CD14-positive monocyte (primary cell): ENCODE results near the gene RAB3D. TPM values are rescaled to one million over a fixed set of nuclear protein-coding genes. Genes with fewer than 3 reads are reported as not detected.
"Not testable (repeated sequence)": the region's sequence is repeated elsewhere in the genome, so short reads cannot be mapped to it uniquely, and the experiment has no call there.

Experiments used
- DNase-seq, 3 donors: peaks; one replicate each; pipeline ENCODE4 v3.0.0-alpha.2; 2011 to 2022
- H2AFZ ChIP-seq: 2 replicates; pipeline ENCODE4 v1.6.0; 2012; ENCODE audit warnings: mild to moderate bottlenecking, low read depth, low read length, inconsistent platforms; ENCODE audit not compliant: insufficient read depth, poor library complexity, severe bottlenecking
- H3K27ac ChIP-seq, 2 donors: 1 replicate in 1 of 2; 2 replicates in 1 of 2; pipeline ENCODE4 v1.5.1; 2012 to 2013; ENCODE audit warnings: low read length in 2 of 2, control low read depth in 1 of 2, inconsistent platforms in 1 of 2, low read depth in 1 of 2, mild to moderate bottlenecking in 1 of 2
- H3K27me3 ChIP-seq, 2 donors: one replicate each; pipeline versions ENCODE4 v1.6.0 to v1.6.1; 2011 to 2013; ENCODE audit warnings: low read length in 2 of 2; ENCODE audit not compliant: control insufficient read depth in 2 of 2, insufficient read depth in 2 of 2
- H3K36me3 ChIP-seq, 2 donors: replicated peaks in 1 of 2; 1 replicate in 1 of 2; 2 replicates in 1 of 2; pipeline versions ENCODE4 v1.5.1 to v1.6.1; 2012 to 2013; ENCODE audit warnings: low read length in 2 of 2, control low read depth in 1 of 2, inconsistent platforms in 1 of 2, mild to moderate bottlenecking in 1 of 2; ENCODE audit not compliant: insufficient read depth in 2 of 2, control insufficient read depth in 1 of 2
- H3K4me1 ChIP-seq, 2 donors: 1 replicate in 1 of 2; 2 replicates in 1 of 2; pipeline versions ENCODE4 v1.5.1 to v1.6.1; 2012 to 2013; ENCODE audit warnings: low read length in 2 of 2, control low read depth in 1 of 2, inconsistent platforms in 1 of 2, mild to moderate bottlenecking in 1 of 2, moderate library complexity in 1 of 2; ENCODE audit not compliant: insufficient read depth in 2 of 2, control insufficient read depth in 1 of 2
- H3K4me2 ChIP-seq: replicated peaks from 2 replicates; pipeline ENCODE3; 2012; ENCODE audit warnings: low read length, moderate library complexity, mild to moderate bottlenecking; ENCODE audit not compliant: poor library complexity, severe bottlenecking; ENCODE audit errors: extremely low read depth
- H3K4me3 ChIP-seq, 3 experiments: fragments of 200-600 bp in 1 of 3; sonication (generic) in 1 of 3; replicated peaks in 1 of 3; 1 replicate in 2 of 3; 2 replicates in 1 of 3; pipeline ENCODE4 v1.5.1; 2011 to 2013; ENCODE audit warnings: low read length in 3 of 3, mild to moderate bottlenecking in 3 of 3, control low read depth in 2 of 3, low read depth in 2 of 3, inconsistent platforms in 1 of 3, moderate library complexity in 1 of 3
- H3K79me2 ChIP-seq: 2 replicates; pipeline ENCODE4 v1.6.0; 2012; ENCODE audit warnings: mild to moderate bottlenecking, control low read depth, inconsistent platforms, low read length, moderate library complexity; ENCODE audit not compliant: insufficient read depth
- H3K9ac ChIP-seq: 2 replicates; pipeline ENCODE4 v1.6.0; 2017; ENCODE audit warnings: low read length, mild to moderate bottlenecking; ENCODE audit not compliant: insufficient read depth, poor library complexity, severe bottlenecking
- H3K9me3 ChIP-seq, 2 donors: replicated peaks in 1 of 2; 1 replicate in 1 of 2; 2 replicates in 1 of 2; pipeline versions ENCODE4 v1.5.1 to v1.6.1; 2012 to 2013; ENCODE audit warnings: low read length in 2 of 2, control low read depth in 1 of 2; ENCODE audit not compliant: control insufficient read depth in 1 of 2, insufficient read depth in 1 of 2
- H4K20me1 ChIP-seq: 2 replicates; pipeline ENCODE4 v1.6.0; 2012; ENCODE audit warnings: mild to moderate bottlenecking, low read length, control low read depth, moderate library complexity; ENCODE audit not compliant: insufficient read depth
- H3K27ac Mint-ChIP-seq, 7 donors: one replicate each; pipeline ENCODE4 v1.8.0; 2020; ENCODE audit warnings: mild to moderate bottlenecking in 7 of 7, mixed read lengths in 7 of 7, moderate library complexity in 6 of 7, inconsistent platforms in 2 of 7
- H3K27me3 Mint-ChIP-seq, 3 donors: one replicate each; pipeline ENCODE4 v1.8.0; 2021 to 2022; ENCODE audit warnings: low read depth in 3 of 3, mild to moderate bottlenecking in 3 of 3, mixed read lengths in 3 of 3, moderate library complexity in 3 of 3, inconsistent platforms in 1 of 3
- H3K36me3 Mint-ChIP-seq, 2 donors: one replicate each; pipeline ENCODE4 v1.8.0; 2020; ENCODE audit warnings: mixed read lengths in 2 of 2, inconsistent platforms in 1 of 2, mild to moderate bottlenecking in 1 of 2
- H3K4me1 Mint-ChIP-seq: one replicate; pipeline ENCODE4 v1.8.0; 2020; ENCODE audit warnings: mild to moderate bottlenecking, mixed read lengths
- H3K4me3 Mint-ChIP-seq, 2 donors: one replicate each; pipeline ENCODE4 v1.8.0; 2020; ENCODE audit warnings: mild to moderate bottlenecking in 2 of 2, mixed read lengths in 2 of 2, moderate library complexity in 1 of 2
- H3K9me3 Mint-ChIP-seq, 7 donors: one replicate each; pipeline ENCODE4 v1.8.0; 2020 to 2022; ENCODE audit warnings: mixed read lengths in 7 of 7, mild to moderate bottlenecking in 6 of 7, moderate library complexity in 6 of 7, inconsistent platforms in 2 of 7
- WGBS: methylation state at CpG from one replicate; pipeline ENCODE4 v1.1.5; 2013; ENCODE audit warnings: missing lambda C conversion rate; ENCODE audit not compliant: insufficient coverage; 5-methylcytosine and 5-hydroxymethylcytosine counted together
- intact Hi-C, 2 donors: fragments of 100-400 bp; cut with micrococcal nuclease; formaldehyde crosslinking; loops; one replicate each; pipeline versions ENCODE4 v1.15.0 to v1.15.1; 2023
- polyA plus RNA-seq, 3 donors: library from polyadenylated mRNA; depleted of rRNA in 1 of 3; unstranded in 2 of 3; stranded (reverse) in 1 of 3; fragments of 300-500 nt in 2 of 3; fragments of >200 nt in 1 of 3; fragmentation: Illumina TruSeq in 2 of 3; gene quantifications; 1 replicate in 2 of 3; 2 replicates in 1 of 3; pipeline ENCODE4 v1.2.3, GENCODE V29; 2012 to 2021
- TF ChIP-seq, protein P1 (sequence below): fragments of 200-600 bp; IDR thresholded peaks from one replicate; pipeline ENCODE4 v1.8.0; 2022; ENCODE audit warnings: antibody characterized with exemption, mild to moderate bottlenecking

RAB3D gene
- polyA plus RNA-seq, 3 donors = 52.9 to 78.1 (median 60.8) TPM

DNA sequence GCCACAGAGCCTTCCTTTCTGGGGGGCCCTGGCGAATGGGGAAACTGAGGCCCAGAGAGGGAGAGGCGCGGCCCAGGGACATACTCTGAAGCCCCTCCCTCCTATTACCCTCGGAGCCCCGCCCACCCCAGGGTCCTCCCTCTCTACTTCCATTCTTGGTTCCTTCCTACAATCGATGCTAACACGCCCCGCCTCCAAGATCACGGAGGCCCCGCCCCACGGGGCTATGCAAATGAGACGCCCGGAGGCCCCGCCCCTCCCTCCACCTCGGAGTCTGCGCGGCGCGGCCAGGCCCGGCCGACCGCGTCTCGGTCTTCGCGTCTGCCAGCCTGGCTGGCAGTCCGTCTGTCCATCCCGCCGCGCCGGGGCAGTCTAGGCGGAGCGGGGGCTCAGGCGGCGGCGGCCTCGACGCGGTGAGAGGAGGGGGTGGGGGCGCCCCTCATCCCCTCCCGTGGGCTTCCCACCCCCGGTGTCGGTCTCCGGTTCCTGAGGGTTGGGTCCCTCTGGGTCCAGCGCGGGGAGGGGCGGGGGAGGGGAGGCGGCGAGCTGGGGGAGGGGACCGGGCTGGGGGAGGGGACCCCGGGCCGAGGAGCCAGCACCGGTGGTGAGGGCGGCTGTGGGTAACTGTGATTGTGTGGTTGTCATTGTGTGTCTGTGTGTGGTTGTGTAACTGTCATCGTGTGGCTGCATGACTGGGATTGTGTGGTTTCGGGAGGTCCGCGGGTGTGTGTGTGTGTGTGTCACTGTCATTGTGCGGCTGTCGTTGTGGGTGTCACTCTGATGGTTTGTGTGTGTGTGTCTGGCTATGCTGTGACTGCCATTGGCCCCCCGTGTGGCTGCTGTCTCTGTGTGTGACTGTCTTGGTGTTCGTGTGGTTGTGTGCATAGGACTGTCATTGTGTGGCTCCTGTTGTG lies 16.0 kb upstream of the RAB3D start, which contains the start of gene PLPPR2:
Gene PLPPR2 (plus strand): TSS at position 273 of the 914 bp plus-strand sequence. CDS start 2,242 bp downstream, outside the sequence.
- Mint-ChIP-seq H3K4me1 (peaks cover 37% of the 10 kb centered on the region), H3K9me3 (peaks cover 0 to 2% (median 0%) of the 10 kb centered on the region in 7 donors), H3K4me3 (peak within 1 kb of the TSS; percentile 84 to 96), H3K27me3 (peaks cover 4 to 6% (median 5%) of the 10 kb centered on the region in 3 donors), H3K36me3 (peaks cover 35 to 62% of the 10 kb centered on the region in 2 donors), H3K27ac (peak within 1 kb of the TSS; percentile 79 to 94 (median 86))
- peak; percentile 87 to 90 (median 88) for DNase-seq
- Histone ChIP-seq H3K9me3 (no peaks in the 10 kb centered on the region), H3K27me3 (no peaks in the 10 kb centered on the region), H3K4me1 (peaks cover 18 to 26% of the 10 kb centered on the region in 2 donors), H3K79me2 (peaks cover 14% of the 10 kb centered on the region), H3K36me3 (peaks cover 12 to 29% of the 10 kb centered on the region in 2 donors), H3K4me2 (peak within 1 kb of the TSS; percentile 95), H2AFZ (peak within 1 kb of the TSS; percentile 67), H3K27ac (peak within 1 kb of the TSS in 1 of 2 donors; percentile 69), H4K20me1 (peaks cover 35% of the 10 kb centered on the region), H3K4me3 (peak within 1 kb of the TSS; percentile 67 to 87 (median 73)), H3K9ac (peak within 1 kb of the TSS; percentile 66)
- intact Hi-C loops = loop anchor here in 1 of 2 donors (1.0 kb wide), 1 partner anchor 9 kb away; the partner anchor contains the start of genes CCDC159 and TMEM205
- WGBS = 3% methylated on average over 46 of the region's 62 CpGs
- TF ChIP-seq, protein P1, sequence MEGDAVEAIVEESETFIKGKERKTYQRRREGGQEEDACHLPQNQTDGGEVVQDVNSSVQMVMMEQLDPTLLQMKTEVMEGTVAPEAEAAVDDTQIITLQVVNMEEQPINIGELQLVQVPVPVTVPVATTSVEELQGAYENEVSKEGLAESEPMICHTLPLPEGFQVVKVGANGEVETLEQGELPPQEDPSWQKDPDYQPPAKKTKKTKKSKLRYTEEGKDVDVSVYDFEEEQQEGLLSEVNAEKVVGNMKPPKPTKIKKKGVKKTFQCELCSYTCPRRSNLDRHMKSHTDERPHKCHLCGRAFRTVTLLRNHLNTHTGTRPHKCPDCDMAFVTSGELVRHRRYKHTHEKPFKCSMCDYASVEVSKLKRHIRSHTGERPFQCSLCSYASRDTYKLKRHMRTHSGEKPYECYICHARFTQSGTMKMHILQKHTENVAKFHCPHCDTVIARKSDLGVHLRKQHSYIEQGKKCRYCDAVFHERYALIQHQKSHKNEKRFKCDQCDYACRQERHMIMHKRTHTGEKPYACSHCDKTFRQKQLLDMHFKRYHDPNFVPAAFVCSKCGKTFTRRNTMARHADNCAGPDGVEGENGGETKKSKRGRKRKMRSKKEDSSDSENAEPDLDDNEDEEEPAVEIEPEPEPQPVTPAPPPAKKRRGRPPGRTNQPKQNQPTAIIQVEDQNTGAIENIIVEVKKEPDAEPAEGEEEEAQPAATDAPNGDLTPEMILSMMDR = no peak

DNA sequence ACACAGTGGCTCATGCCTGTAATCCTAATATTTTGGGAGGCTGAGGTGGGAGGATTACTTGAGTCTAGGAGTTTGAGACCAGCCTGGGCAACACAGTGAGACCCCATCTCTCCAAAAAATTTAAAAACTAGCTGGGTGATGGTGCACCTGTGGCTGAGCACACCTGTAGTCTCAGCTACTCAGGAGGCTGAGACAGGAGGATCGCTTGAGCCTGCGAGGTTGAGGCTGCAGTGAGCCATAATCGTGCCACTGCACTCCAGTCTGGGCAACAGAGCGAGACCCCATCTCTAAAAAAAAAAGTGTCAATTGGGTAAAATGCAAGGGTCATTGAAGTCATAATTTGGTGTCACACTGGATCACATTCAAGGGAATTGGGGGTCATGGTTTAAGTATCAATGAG lies 14.6 kb upstream of the RAB3D start:
- peaks cover 0 to 28% of the 10 kb centered on the region in 2 donors for H3K36me3 ChIP-seq
- peaks cover 25% of the 10 kb centered on the region for H4K20me1 ChIP-seq
- H2AFZ ChIP-seq, H3K27me3 Mint-ChIP-seq, H3K4me3 ChIP-seq, H3K27me3 ChIP-seq, intact Hi-C loops, H3K27ac ChIP-seq, DNase-seq, H3K4me3 Mint-ChIP-seq, H3K9me3 ChIP-seq, H3K9ac ChIP-seq, H3K4me2 ChIP-seq: not testable (repeated sequence)
- 100% methylated on average over 4 of the region's 4 CpGs for WGBS
- peaks cover 33 to 59% of the 10 kb centered on the region in 2 donors for H3K36me3 Mint-ChIP-seq
- H3K9me3 Mint-ChIP-seq = peaks cover 6 to 10% (median 8%) of the 10 kb centered on the region in 7 donors
- H3K27ac Mint-ChIP-seq = peak overlapping the region in 2 of 7 donors; percentile 41 to 88
- H3K4me1 Mint-ChIP-seq = peaks cover 33% of the 10 kb centered on the region
- peaks cover 18 to 26% of the 10 kb centered on the region in 2 donors for H3K4me1 ChIP-seq
- peaks cover 14% of the 10 kb centered on the region for H3K79me2 ChIP-seq
